ENCODE results near the gene HILPDA.
A peak's percentile ranks its signal among the peaks of the same experiment; 100 is the strongest.

HILPDA gene

GRCh38 chr7:128455543-128456254, at the start of gene HILPDA:
Gene HILPDA, plus strand, starts transcription at chr7:128455878. Its CDS starts 1,391 bp downstream, at chr7:128457269.
- peak; percentile 95 to 97 (median 96) for DNase-seq

GRCh38 chr7:128406314-128407232, 49.1 kb upstream of the HILPDA start:
- peak in 2 of 3 experiments; percentile 41 to 48 for DNase-seq

- no peak for DNase-seq
These were observed 48.5 kb upstream of the HILPDA start for GRCh38 chr7:128407233-128407589.

GRCh38 chr7:128407751-128408708, 47.6 kb upstream of the HILPDA start:
- DNase-seq: no peak

- DNase-seq: peak in 2 of 3 experiments; percentile 44 to 66
These were observed 46.7 kb upstream of the HILPDA start for GRCh38 chr7:128408709-128409595.

GRCh38 chr7:128409596-128410450, 45.9 kb upstream of the HILPDA start, which contains the start of gene IMPDH1:
Gene IMPDH1, minus strand, starts transcription at chr7:128409982. Its CDS starts 81 bp downstream, at chr7:128409901.
- DNase-seq: peak; percentile 69 to 91 (median 91)

- no peak for DNase-seq
These were observed 45.3 kb upstream of the HILPDA start for GRCh38 chr7:128410451-128410753.

GRCh38 chr7:128415217-128415785, 40.4 kb upstream of the HILPDA start:
- DNase-seq: no peak

- DNase-seq: no peak
These were observed 38.6 kb upstream of the HILPDA start for GRCh38 chr7:128417071-128417470.

GRCh38 chr7:128419257-128419656, 36.4 kb upstream of the HILPDA start:
- no peak for DNase-seq

GRCh38 chr7:128420773-128421172, 34.9 kb upstream of the HILPDA start:
- DNase-seq: no peak

GRCh38 chr7:128421384-128421783, 34.3 kb upstream of the HILPDA start:
- DNase-seq: no peak

- no peak for DNase-seq
These were observed 33.6 kb upstream of the HILPDA start for GRCh38 chr7:128422037-128422436.

- no peak for DNase-seq
These were observed 32.8 kb upstream of the HILPDA start for GRCh38 chr7:128422842-128423241.

GRCh38 chr7:128424686-128425275, 30.9 kb upstream of the HILPDA start:
- no peak for DNase-seq

- DNase-seq: peak; percentile 44 to 75 (median 58)
These were observed 29.8 kb upstream of the HILPDA start for GRCh38 chr7:128425850-128426249.

- peak; percentile 35 to 87 (median 70) for DNase-seq
These were observed 28.3 kb upstream of the HILPDA start for GRCh38 chr7:128427289-128427891.

- DNase-seq: no peak
These were observed 25.5 kb upstream of the HILPDA start for GRCh38 chr7:128430207-128430606.

GRCh38 chr7:128431221-128431620, 24.5 kb upstream of the HILPDA start:
- no peak for DNase-seq
